DND-41 (cell line): ENCODE measurements around the gene ARHGEF7.
A peak's percentile ranks its signal among the peaks of the same experiment; 100 is the strongest.

Experiments used
- ATAC-seq: fragments of 200-7000 bp; cut with Tn5 transposase; 3 replicates; pipeline ENCODE4 v1.9.1; 2021; ENCODE audit warnings: low read depth; ENCODE audit not compliant: insufficient read depth
- DNase-seq: peaks from one replicate; pipeline ENCODE4 v3.0.0-alpha.2; 2020
- H2AFZ ChIP-seq: 2 replicates; pipeline ENCODE4 v1.6.0; 2012; ENCODE audit warnings: low read depth, low read length
- H3K27ac ChIP-seq: 2 replicates; pipeline ENCODE4 v1.5.1; 2012; ENCODE audit warnings: low read length, inconsistent platforms
- H3K27me3 ChIP-seq: fragments of 200-600 bp; sonication (generic); 2 replicates; pipeline ENCODE4 v1.6.0; 2012; ENCODE audit warnings: low read length, mild to moderate bottlenecking, inconsistent platforms; ENCODE audit not compliant: insufficient read depth, poor library complexity
- H3K36me3 ChIP-seq: 2 replicates; pipeline ENCODE4 v1.5.1; 2012; ENCODE audit warnings: low read length, inconsistent platforms; ENCODE audit not compliant: insufficient read depth
- H3K4me1 ChIP-seq: 2 replicates; pipeline ENCODE4 v1.5.1; 2012; ENCODE audit warnings: mild to moderate bottlenecking, low read length; ENCODE audit not compliant: insufficient read depth
- H3K4me2 ChIP-seq: 2 replicates; pipeline ENCODE4 v1.6.0; 2012; ENCODE audit warnings: mild to moderate bottlenecking, moderate library complexity, low read length, inconsistent platforms; ENCODE audit not compliant: insufficient read depth
- H3K4me3 ChIP-seq, 2 experiments: fragments of 200-600 bp in 1 of 2; shearing (Covaris generic) in 1 of 2; 2 replicates each; pipeline ENCODE4 v1.5.1; 2012 to 2016; ENCODE audit warnings: inconsistent platforms in 2 of 2, low read length in 2 of 2, mild to moderate bottlenecking in 2 of 2, low read depth in 1 of 2, moderate library complexity in 1 of 2
- H3K79me2 ChIP-seq: 2 replicates; pipeline ENCODE4 v1.6.0; 2012; ENCODE audit warnings: low read length, inconsistent platforms; ENCODE audit not compliant: insufficient read depth
- H3K9ac ChIP-seq: 2 replicates; pipeline ENCODE4 v1.6.0; 2012; ENCODE audit warnings: low read depth, mild to moderate bottlenecking, inconsistent platforms, low read length, moderate library complexity
- H3K9me3 ChIP-seq: 2 replicates; pipeline ENCODE4 v1.5.1; 2012; ENCODE audit warnings: low read length, moderate library complexity, mild to moderate bottlenecking, inconsistent platforms; ENCODE audit not compliant: insufficient read depth, severe bottlenecking
- H4K20me1 ChIP-seq: 2 replicates; pipeline ENCODE4 v1.6.0; 2012; ENCODE audit warnings: low read length; ENCODE audit not compliant: insufficient read depth
- CTCF ChIP-seq: IDR thresholded peaks from 2 replicates; pipeline ENCODE4 v1.5.1; 2012; ENCODE audit warnings: borderline replicate concordance, low read length, moderate library complexity, mild to moderate bottlenecking; ENCODE audit not compliant: poor library complexity, severe bottlenecking; ENCODE audit errors: extremely low read depth
- EZH2 ChIP-seq: IDR thresholded peaks from 3 replicates; pipeline ENCODE4 v1.6.1; 2012; ENCODE audit warnings: borderline replicate concordance, low read depth, mild to moderate bottlenecking, moderate library complexity, low read length, inconsistent platforms; ENCODE audit not compliant: severe bottlenecking

ARHGEF7 gene

DNA sequence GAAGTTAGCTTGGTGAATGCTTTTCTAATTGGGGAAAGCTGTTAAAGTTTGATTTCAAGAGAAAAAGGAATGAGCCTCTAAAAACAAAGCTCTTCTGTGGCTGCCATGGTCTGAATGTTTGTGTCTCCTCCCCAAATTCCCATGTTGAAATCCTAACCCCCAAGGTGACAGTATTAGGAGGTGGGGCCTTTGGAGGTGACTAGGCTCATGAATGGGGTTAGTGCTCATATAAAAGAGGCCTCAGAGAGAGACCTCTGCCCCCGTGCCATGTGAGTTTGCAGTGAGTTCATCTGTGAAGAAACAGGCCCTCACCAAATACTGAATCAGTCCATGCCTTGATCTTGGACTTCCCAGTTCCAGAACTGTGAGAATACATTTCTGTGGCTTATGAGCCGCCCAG lies 56.5 kb downstream of the ARHGEF7 start:
- DNase-seq: no peak
- TF ChIP-seq EZH2: no peak
- no peak for TF ChIP-seq CTCF
- H3K9me3 ChIP-seq: no peaks in the 10 kb centered on the region
- H3K4me3 ChIP-seq: no peak overlapping the region
- H3K4me2 ChIP-seq: no peak overlapping the region
- peaks cover 100% of the 10 kb centered on the region for H3K79me2 ChIP-seq
- no peak overlapping the region for H3K9ac ChIP-seq
- no peak overlapping the region for H2AFZ ChIP-seq
- ATAC-seq: no peak
- H3K27ac ChIP-seq: peak overlapping the region; percentile 41
- H3K36me3 ChIP-seq: peaks cover 72% of the 10 kb centered on the region
- no peaks in the 10 kb centered on the region for H3K27me3 ChIP-seq
- peaks cover 58% of the 10 kb centered on the region for H4K20me1 ChIP-seq
- H3K4me1 ChIP-seq: peaks cover 67% of the 10 kb centered on the region

- Histone ChIP-seq H3K27me3 (no peaks in the 10 kb centered on the region), H2AFZ (no peak overlapping the region), H3K27ac (peak overlapping the region; percentile 97), H3K4me3 (no peak overlapping the region), H3K4me2 (peak overlapping the region; percentile 4), H3K9ac (peak overlapping the region; percentile 16; the same call in 1 of the 2 replicates), H3K9me3 (no peaks in the 10 kb centered on the region), H3K36me3 (peaks cover 57% of the 10 kb centered on the region), H4K20me1 (peaks cover 36% of the 10 kb centered on the region; the same call in 1 of the 2 replicates), H3K79me2 (peaks cover 100% of the 10 kb centered on the region), H3K4me1 (peaks cover 93% of the 10 kb centered on the region)
- no peak for TF ChIP-seq CTCF
- no peak for ATAC-seq
- DNase-seq: no peak
Measured at GRCh38 chr13:111174377-111175114, 59.4 kb downstream of the ARHGEF7 start.

- H3K9ac ChIP-seq: peak overlapping the region; percentile 16; the same call in 1 of the 2 replicates
- DNase-seq (no peak), ATAC-seq (no peak)
- H3K9me3 ChIP-seq: no peaks in the 10 kb centered on the region
- peaks cover 51% of the 10 kb centered on the region for H3K36me3 ChIP-seq
- peaks cover 32% of the 10 kb centered on the region; the same call in 1 of the 2 replicates for H4K20me1 ChIP-seq
- peaks cover 96% of the 10 kb centered on the region for H3K79me2 ChIP-seq
- H2AFZ ChIP-seq: no peak overlapping the region
- H3K27me3 ChIP-seq: no peaks in the 10 kb centered on the region
- TF ChIP-seq EZH2 (no peak), CTCF (no peak)
- peak overlapping the region; percentile 4; the same call in 1 of the 2 replicates for H3K4me2 ChIP-seq
- peak overlapping the region; percentile 97 for H3K27ac ChIP-seq
- no peak overlapping the region for H3K4me3 ChIP-seq
- H3K4me1 ChIP-seq: peaks cover 98% of the 10 kb centered on the region
Measured at GRCh38 chr13:111175372-111175771, 60.3 kb downstream of the ARHGEF7 start.
